Spleen (tissue), 11 donors: Measurements from ENCODE around the gene KCNMB2. TPM values are rescaled to one million over a fixed set of nuclear protein-coding genes. Genes with fewer than 3 reads are reported as not detected.

Source experiments
- DNase-seq: peaks from one replicate; pipeline ENCODE4 v3.0.0-alpha.2; 2020
- H3K27ac ChIP-seq, 8 donors: fragments of 200-600 bp; sonication (generic) in 7 of 8; 1 replicate in 4 of 8; 2 replicates in 4 of 8; pipeline versions ENCODE4 v1.5.0 to v1.8.0; 2016 to 2021; ENCODE audit warnings: inconsistent platforms in 4 of 8, mild to moderate bottlenecking in 4 of 8, moderate library complexity in 1 of 8
- H3K27me3 ChIP-seq, 7 donors: fragments of 200-600 bp; sonication (generic) in 6 of 7; replicated peaks in 1 of 7; 1 replicate in 4 of 7; 2 replicates in 3 of 7; pipeline versions ENCODE4 v1.5.0 to v1.8.0; 2016 to 2021; ENCODE audit warnings: inconsistent platforms in 3 of 7, mild to moderate bottlenecking in 1 of 7
- H3K36me3 ChIP-seq, 6 donors: fragments of 200-600 bp; sonication (generic) in 5 of 6; 1 replicate in 4 of 6; 2 replicates in 2 of 6; pipeline versions ENCODE4 v1.5.0 to v1.8.0; 2016 to 2021; ENCODE audit warnings: inconsistent platforms in 2 of 6
- H3K4me1 ChIP-seq, 6 donors: fragments of 200-600 bp; sonication (generic) in 5 of 6; 1 replicate in 3 of 6; 2 replicates in 3 of 6; pipeline versions ENCODE4 v1.5.0 to v1.8.0; 2016 to 2021; ENCODE audit warnings: inconsistent platforms in 3 of 6
- H3K4me3 ChIP-seq, 8 donors: fragments of 200-600 bp; sonication (generic) in 7 of 8; 1 replicate in 4 of 8; 2 replicates in 4 of 8; pipeline versions ENCODE4 v1.5.0 to v1.8.0; 2016 to 2021; ENCODE audit warnings: inconsistent platforms in 4 of 8, mild to moderate bottlenecking in 4 of 8, moderate library complexity in 2 of 8
- H3K9me3 ChIP-seq, 8 donors: fragments of 200-600 bp; sonication (generic) in 7 of 8; 1 replicate in 4 of 8; 2 replicates in 4 of 8; pipeline versions ENCODE4 v1.5.0 to v1.8.0; 2016 to 2021; ENCODE audit warnings: inconsistent platforms in 4 of 8
- CTCF ChIP-seq, 11 experiments: fragments of 200-600 bp in 7 of 11; fragments of 450-650 bp in 4 of 11; sonication (generic) in 4 of 11; IDR thresholded peaks in 8 of 11; conservative IDR thresholded peaks in 3 of 11; 1 replicate in 7 of 11; 2 replicates in 4 of 11; pipeline versions ENCODE4 v1.4.0 to v1.8.0; 2016 to 2021; ENCODE audit warnings: antibody characterized with exemption in 11 of 11, inconsistent platforms in 4 of 11, mild to moderate bottlenecking in 1 of 11
- POLR2A ChIP-seq, 3 donors: fragments of 450-650 bp; IDR thresholded peaks; one replicate each; pipeline ENCODE4 v1.5.1; 2017; ENCODE audit warnings: antibody characterized with exemption in 3 of 3, mild to moderate bottlenecking in 1 of 3
- POLR2AphosphoS5 ChIP-seq, 3 donors: sonication (generic); formaldehyde crosslinking; IDR thresholded peaks; one replicate each; pipeline ENCODE4 v1.5.1; 2017; ENCODE audit warnings: antibody characterized with exemption in 3 of 3
- WGBS, 5 donors: extraction: QIAGEN DNeasy Blood & Tissue Kit in 3 of 5; methylation state at CpG; one replicate each; pipeline versions ENCODE4 v1.1.5 to v1.1.7; 2013 to 2018; 5-methylcytosine and 5-hydroxymethylcytosine counted together
- intact Hi-C: fragments of 100-400 bp; cut with DNase I; formaldehyde crosslinking; loops from one replicate; pipeline ENCODE4 v1.15.0; 2023; ENCODE audit warnings: low total_unique reads
- polyA plus RNA-seq, 3 donors: library from polyadenylated mRNA; stranded (reverse); fragments of 200-250 nt; gene quantifications; one replicate each; pipeline ENCODE4 v1.2.1, GENCODE V29; 2013
- total RNA-seq, 7 donors: library from RNA; depleted of rRNA in 3 of 7; stranded (reverse); fragments of >200 nt in 3 of 7; fragmentation: NEBNext Ultra II Directional in 4 of 7; extraction: Animal tissue kit (Norgen Biotek cat#: 25700) in 4 of 7; gene quantifications; one replicate each; pipeline versions ENCODE4 v1.1.0 to v1.2.1, GENCODE V29; 2016 to 2021
- donor health status: healthy with polysubstance abuse.
- donor health status: DM: no; HTN: no; CAD: no; lungs with moderate emphysema.
- donor health status: DM: no; HTN: no; CAD: no.
- donor health status: Bipolar disorder and iron deficiency.
- donor health status: healthy.
- donor health status: DM: no; HTN: no; CAD: no.
- donor health status: DM: yes; HTN: yes; CAD: no.

KCNMB2 gene
- total and polyA plus RNA-seq, 10 donors: 0.03 to 0.70 (median 0.66) TPM; not detected in 5

GRCh38 chr3:178519701-178520100 is 16.5 kb upstream of the KCNMB2 start:
- no peaks in the 10 kb centered on the region for H3K4me1 ChIP-seq
- H3K4me3 ChIP-seq: no peak overlapping the region
- WGBS, 5 donors: 91 to 98% (median 95%) methylated on average over 3 of the region's 3 CpGs
- TF ChIP-seq POLR2AphosphoS5 (IDR thresholded peaks at IDR 0.05) (no peak), CTCF (IDR thresholded peaks at IDR 0.05 in 8 of 11, conservative IDR thresholded peaks at IDR 0.05 in 3 of 11) (no peak), POLR2A (IDR thresholded peaks at IDR 0.05) (no peak)
- no peak for DNase-seq
- H3K36me3 ChIP-seq: no peaks in the 10 kb centered on the region
- intact Hi-C loops: no loop called here
- H3K27ac ChIP-seq: no peak overlapping the region
- no peaks in the 10 kb centered on the region for H3K9me3 ChIP-seq
- no peaks in the 10 kb centered on the region for H3K27me3 ChIP-seq

GRCh38 chr3:178520451-178520850 is 15.8 kb upstream of the KCNMB2 start:
- no peak overlapping the region for H3K27ac ChIP-seq
- H3K9me3 ChIP-seq: no peaks in the 10 kb centered on the region
- no peaks in the 10 kb centered on the region for H3K4me1 ChIP-seq
- H3K27me3 ChIP-seq: no peaks in the 10 kb centered on the region
- H3K36me3 ChIP-seq: no peaks in the 10 kb centered on the region
- TF ChIP-seq CTCF (IDR thresholded peaks at IDR 0.05 in 8 of 11, conservative IDR thresholded peaks at IDR 0.05 in 3 of 11): no peak
- TF ChIP-seq POLR2AphosphoS5 (IDR thresholded peaks at IDR 0.05): no peak
- TF ChIP-seq POLR2A (IDR thresholded peaks at IDR 0.05): no peak
- no peak for DNase-seq
- intact Hi-C loops: no loop called here
- H3K4me3 ChIP-seq: no peak overlapping the region
- WGBS, 5 donors: 78 to 92% (median 82%) methylated on average over 2 of the region's 2 CpGs

- H3K9me3 ChIP-seq: no peaks in the 10 kb centered on the region
- 76 to 89% (median 78%) methylated on average over 5 of the region's 5 CpGs for WGBS, 5 donors
- no peaks in the 10 kb centered on the region for H3K27me3 ChIP-seq
- DNase-seq: no peak
- no peak overlapping the region for H3K27ac ChIP-seq
- no peaks in the 10 kb centered on the region for H3K4me1 ChIP-seq
- intact Hi-C loops: no loop called here
- no peaks in the 10 kb centered on the region for H3K36me3 ChIP-seq
- no peak for TF ChIP-seq POLR2A (IDR thresholded peaks at IDR 0.05)
- no peak for TF ChIP-seq POLR2AphosphoS5 (IDR thresholded peaks at IDR 0.05)
- no peak for TF ChIP-seq CTCF (IDR thresholded peaks at IDR 0.05 in 8 of 11, conservative IDR thresholded peaks at IDR 0.05 in 3 of 11)
- H3K4me3 ChIP-seq: no peak overlapping the region
Observed at GRCh38 chr3:178522200-178523052, 13.8 kb upstream of the KCNMB2 start.

GRCh38 chr3:178525251-178525650 is 11.0 kb upstream of the KCNMB2 start:
- no peak overlapping the region for H3K27ac ChIP-seq
- WGBS, 5 donors: 55 to 66% (median 61%) methylated on average over 3 of the region's 3 CpGs
- no peak for DNase-seq
- intact Hi-C loops: no loop called here
- H3K4me1 ChIP-seq: no peaks in the 10 kb centered on the region
- TF ChIP-seq CTCF (IDR thresholded peaks at IDR 0.05 in 8 of 11, conservative IDR thresholded peaks at IDR 0.05 in 3 of 11): no peak
- no peak for TF ChIP-seq POLR2A (IDR thresholded peaks at IDR 0.05)
- TF ChIP-seq POLR2AphosphoS5 (IDR thresholded peaks at IDR 0.05): no peak
- no peaks in the 10 kb centered on the region for H3K27me3 ChIP-seq
- H3K36me3 ChIP-seq: no peaks in the 10 kb centered on the region
- no peaks in the 10 kb centered on the region for H3K9me3 ChIP-seq
- H3K4me3 ChIP-seq: no peak overlapping the region
